NCI-H510A (cell line): ENCODE data around the gene MAU2.

ENCODE experiments used
- DNase-seq: peaks from one replicate; lab custom pipeline; 2025; lab: John Stamatoyannopoulos, UW

MAU2 gene

GRCh38 chr19:19306191-19306590 lies 14.4 kb upstream of the MAU2 start:
- no peak for DNase-seq

GRCh38 chr19:19308373-19308772 lies 12.3 kb upstream of the MAU2 start:
- no peak for DNase-seq

GRCh38 chr19:19315444-19315843 lies 5.2 kb upstream of the MAU2 start:
- no peak for DNase-seq

- no peak for DNase-seq
Observed at GRCh38 chr19:19316082-19316481, 4.5 kb upstream of the MAU2 start.

GRCh38 chr19:19319732-19320360 lies 783 bp upstream of the MAU2 start:
- DNase-seq: no peak

GRCh38 chr19:19321141-19321577 lies 530 bp downstream of the MAU2 start:
- no peak for DNase-seq

- no peak for DNase-seq
Observed at GRCh38 chr19:19324059-19324770, 3.6 kb downstream of the MAU2 start.

GRCh38 chr19:19327672-19328071 lies 7.0 kb downstream of the MAU2 start:
- DNase-seq: no peak

- DNase-seq: no peak
Observed at GRCh38 chr19:19329126-19329525, 8.5 kb downstream of the MAU2 start.

- no peak for DNase-seq
Observed at GRCh38 chr19:19334063-19334988, 13.7 kb downstream of the MAU2 start.

GRCh38 chr19:19334989-19335344 lies 14.3 kb downstream of the MAU2 start:
- no peak for DNase-seq

GRCh38 chr19:19335408-19336158 lies 15.0 kb downstream of the MAU2 start:
- DNase-seq: no peak

- DNase-seq: no peak
Observed at GRCh38 chr19:19336597-19336996, 16.0 kb downstream of the MAU2 start.

GRCh38 chr19:19337120-19337519 lies 16.5 kb downstream of the MAU2 start:
- DNase-seq: no peak

GRCh38 chr19:19338082-19338481 lies 17.5 kb downstream of the MAU2 start:
- DNase-seq: no peak

- no peak for DNase-seq
Observed at GRCh38 chr19:19341026-19341425, 20.4 kb downstream of the MAU2 start.

GRCh38 chr19:19342086-19343015 lies 21.7 kb downstream of the MAU2 start:
- DNase-seq: peak; percentile 63

- no peak for DNase-seq
Observed at GRCh38 chr19:19343016-19343362, 22.4 kb downstream of the MAU2 start.

GRCh38 chr19:19343762-19344161 lies 23.1 kb downstream of the MAU2 start:
- DNase-seq: no peak

GRCh38 chr19:19345232-19345631 lies 24.6 kb downstream of the MAU2 start:
- no peak for DNase-seq

GRCh38 chr19:19345970-19346369 lies 25.3 kb downstream of the MAU2 start:
- DNase-seq: no peak
